Heart left ventricle (tissue), 13 donors: ENCODE measurements around the gene ESPN.

ENCODE experiments used
- CTCF ChIP-seq, 12 donors: fragments of 200-600 bp; sonication (generic) in 4 of 12; IDR thresholded peaks; one replicate each; pipeline versions ENCODE4 v1.5.0 to v1.8.0; 2018 to 2022; ENCODE audit warnings: antibody characterized with exemption in 12 of 12, mild to moderate bottlenecking in 5 of 12
- POLR2A ChIP-seq, 2 donors: fragments of 450-650 bp; IDR thresholded peaks; one replicate each; pipeline ENCODE4 v1.6.1; 2017; ENCODE audit warnings: antibody characterized with exemption in 2 of 2, mild to moderate bottlenecking in 2 of 2, moderate library complexity in 2 of 2
- donor health status: ischemic (EF 13 %, LVEDD 7.1; RV severe dilation, severe dysfunction).
- donor health status: DM: no; HTN: yes; CAD: no.
- donor health status: DM: no; HTN: no; CAD: no.
- donor health status: ischemic (EF 25% LVEDD 6.9; RV normal size, moderate dysfunction).
- donor health status: ischemic (EF 25% LVEDD 5.7; RV mildly dilated, moderate dysfunction).
- donor health status: ischemic (EF 35%, LVEDD 5.7; RV mildly dilated, moderate dysfunction).
- donor health status: nonischemic (EF 11% LVEDD 7.7; RV severe dilation, severe dysfunction).
- donor health status: DM: yes; HTN: yes; CAD: no.
- donor health status: PGD.
- donor health status: ischemic (EF 29% LVEDD 5.4; RV normal size, mild dysfunction).
- donor health status: nonischemic (EF 23%, LVEDD 6.1; RV moderate dilation, normal function).

- TF ChIP-seq CTCF (IDR thresholded peaks at IDR 0.05) (no peak), POLR2A (IDR thresholded peaks at IDR 0.05) (no peak)
Measured at GRCh38 chr1:6467744-6468688, 43.4 kb downstream of the ESPN start.
